Panc1 (cell line): Measurements from ENCODE around the gene ABHD17A. TPM values are rescaled to one million over a fixed set of nuclear protein-coding genes. Genes with fewer than 3 reads are reported as not detected.
A peak's percentile ranks its signal among the peaks of the same experiment; 100 is the strongest.

Experiments
- ATAC-seq: fragments of 200-7000 bp; cut with Tn5 transposase; 2 replicates; pipeline ENCODE4 v1.9.1; 2020; ENCODE audit warnings: mild to moderate bottlenecking, moderate library complexity
- BruUV-seq: library from RNA; stranded (reverse); fragments of 400-500 nt; replicated peaks from 2 replicates; lab custom pipeline; 2021; lab: Mats Ljungman, UMichigan
- CTCF ChIA-PET: fragments of 300-600 bp; sonication (Branson Sonifier 250); formaldehyde crosslinking; loops from one replicate; lab custom pipeline; 2022; ENCODE audit warnings: antibody characterized with exemption; lab: Charles Lee
- POLR2A ChIA-PET: fragments of 300-600 bp; sonication (Branson Sonifier 250); formaldehyde crosslinking; loops from one replicate; lab custom pipeline; 2022; ENCODE audit warnings: antibody characterized with exemption; lab: Charles Lee
- DNase-seq: peaks from one replicate; pipeline ENCODE4 v3.0.0-alpha.2; 2010; ENCODE audit warnings: low read depth, low spot score
- H3K27ac ChIP-seq: 2 replicates; pipeline ENCODE4 v1.5.1; 2011; ENCODE audit warnings: mild to moderate bottlenecking, low read length, inconsistent platforms
- H3K27me3 ChIP-seq: fragments of 200-500 bp; sonication (Bioruptor generic); 2 replicates; pipeline ENCODE4 v1.6.0; 2014; ENCODE audit warnings: low read length, inconsistent platforms; ENCODE audit not compliant: control insufficient read depth, insufficient read depth
- H3K36me3 ChIP-seq: fragments of 200-500 bp; sonication (Bioruptor generic); 2 replicates; pipeline ENCODE4 v1.5.1; 2014; ENCODE audit warnings: inconsistent platforms, mild to moderate bottlenecking, low read length, moderate library complexity; ENCODE audit not compliant: control insufficient read depth, insufficient read depth
- H3K4me1 ChIP-seq: 2 replicates; pipeline ENCODE4 v1.5.1; 2011; ENCODE audit warnings: inconsistent platforms, mild to moderate bottlenecking, low read length, moderate library complexity; ENCODE audit not compliant: control insufficient read depth, insufficient read depth
- H3K4me3 ChIP-seq, 2 experiments: 2 replicates each; pipeline ENCODE4 v1.5.1; 2011 to 2012; ENCODE audit warnings: low read depth in 2 of 2, low read length in 2 of 2, mild to moderate bottlenecking in 2 of 2, inconsistent platforms in 1 of 2, moderate library complexity in 1 of 2
- H3K9me3 ChIP-seq: fragments of 200-500 bp; sonication (Bioruptor generic); 2 replicates; pipeline ENCODE4 v1.5.1; 2014; ENCODE audit warnings: low read depth, mild to moderate bottlenecking, inconsistent platforms, low read length, moderate library complexity; ENCODE audit not compliant: control insufficient read depth, insufficient read depth
- POLR2AphosphoS5 ChIP-seq: IDR thresholded peaks from 2 replicates; pipeline ENCODE4 v1.6.1; 2012; ENCODE audit warnings: mild to moderate bottlenecking, low read depth, low read length, moderate library complexity
- SIN3A ChIP-seq: IDR thresholded peaks from 2 replicates; pipeline ENCODE4 v1.6.1; 2012; ENCODE audit warnings: low read depth, mild to moderate bottlenecking, low read length, moderate library complexity, borderline replicate concordance; ENCODE audit not compliant: insufficient read depth
- TCF7L2 ChIP-seq: IDR thresholded peaks from 2 replicates; pipeline ENCODE4 v1.6.1; 2011; ENCODE audit warnings: mild to moderate bottlenecking, low read depth, low read length, inconsistent platforms
- in situ Hi-C: cut with HindIII; loops from 2 replicates; pipeline ENCODE4 v1.10.0; 2016; ENCODE audit warnings: low sequenced_read_pairs, low pct_unique_long_range_greater_than_20kb
- intact Hi-C: fragments of 100-400 bp; cut with micrococcal nuclease; formaldehyde crosslinking; loops from one replicate; pipeline ENCODE4 v1.10.0; 2022; ENCODE audit not compliant: unreplicated experiment
- total RNA-seq: library from RNA; stranded (reverse); gene quantifications from one replicate; pipeline ENCODE4 v1.2.1, GENCODE V29; 2021; ENCODE audit not compliant: unreplicated experiment
- TF ChIP-seq, protein P1 (sequence below), 2 experiments: IDR thresholded peaks; 2 replicates each; pipeline ENCODE4 v1.6.1; 2011 to 2012; ENCODE audit warnings: low read depth in 2 of 2, control low read depth in 1 of 2, low read length in 1 of 2, mild to moderate bottlenecking in 1 of 2, moderate library complexity in 1 of 2; ENCODE audit not compliant: insufficient read depth in 1 of 2
- TF ChIP-seq, protein P2 (sequence below): fragments of 450-650 bp; IDR thresholded peaks from 2 replicates; pipeline ENCODE4 v1.5.1; 2017; ENCODE audit warnings: mild to moderate bottlenecking

ABHD17A gene
- total RNA-seq, 1 experiment from 2014 or later: 57.1 TPM

DNA sequence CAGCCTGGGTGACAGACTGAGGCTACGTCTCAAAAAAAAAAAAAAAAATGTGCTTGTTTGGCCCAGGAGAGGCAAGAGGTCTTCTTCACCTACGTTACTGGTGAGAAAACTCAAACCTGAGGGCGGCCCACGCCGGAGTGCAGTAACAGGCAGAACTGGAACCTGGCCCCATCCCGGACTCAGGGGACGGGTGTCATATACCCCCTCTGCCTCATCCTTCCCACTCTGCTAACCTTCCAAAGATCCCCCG lies 19.5 kb upstream of the ABHD17A start:
- no peaks in the 10 kb centered on the region for H3K36me3 ChIP-seq
- TF ChIP-seq, protein P1, sequence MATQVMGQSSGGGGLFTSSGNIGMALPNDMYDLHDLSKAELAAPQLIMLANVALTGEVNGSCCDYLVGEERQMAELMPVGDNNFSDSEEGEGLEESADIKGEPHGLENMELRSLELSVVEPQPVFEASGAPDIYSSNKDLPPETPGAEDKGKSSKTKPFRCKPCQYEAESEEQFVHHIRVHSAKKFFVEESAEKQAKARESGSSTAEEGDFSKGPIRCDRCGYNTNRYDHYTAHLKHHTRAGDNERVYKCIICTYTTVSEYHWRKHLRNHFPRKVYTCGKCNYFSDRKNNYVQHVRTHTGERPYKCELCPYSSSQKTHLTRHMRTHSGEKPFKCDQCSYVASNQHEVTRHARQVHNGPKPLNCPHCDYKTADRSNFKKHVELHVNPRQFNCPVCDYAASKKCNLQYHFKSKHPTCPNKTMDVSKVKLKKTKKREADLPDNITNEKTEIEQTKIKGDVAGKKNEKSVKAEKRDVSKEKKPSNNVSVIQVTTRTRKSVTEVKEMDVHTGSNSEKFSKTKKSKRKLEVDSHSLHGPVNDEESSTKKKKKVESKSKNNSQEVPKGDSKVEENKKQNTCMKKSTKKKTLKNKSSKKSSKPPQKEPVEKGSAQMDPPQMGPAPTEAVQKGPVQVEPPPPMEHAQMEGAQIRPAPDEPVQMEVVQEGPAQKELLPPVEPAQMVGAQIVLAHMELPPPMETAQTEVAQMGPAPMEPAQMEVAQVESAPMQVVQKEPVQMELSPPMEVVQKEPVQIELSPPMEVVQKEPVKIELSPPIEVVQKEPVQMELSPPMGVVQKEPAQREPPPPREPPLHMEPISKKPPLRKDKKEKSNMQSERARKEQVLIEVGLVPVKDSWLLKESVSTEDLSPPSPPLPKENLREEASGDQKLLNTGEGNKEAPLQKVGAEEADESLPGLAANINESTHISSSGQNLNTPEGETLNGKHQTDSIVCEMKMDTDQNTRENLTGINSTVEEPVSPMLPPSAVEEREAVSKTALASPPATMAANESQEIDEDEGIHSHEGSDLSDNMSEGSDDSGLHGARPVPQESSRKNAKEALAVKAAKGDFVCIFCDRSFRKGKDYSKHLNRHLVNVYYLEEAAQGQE (IDR thresholded peaks at IDR 0.05; ENCODE audit: insufficient read depth in 1 of 2, low read depth in 2 of 2, low read length in 1 of 2): no peak
- TF ChIP-seq POLR2AphosphoS5 (no peak), SIN3A (no peak), TCF7L2 (no peak)
- TF ChIP-seq, protein P2, sequence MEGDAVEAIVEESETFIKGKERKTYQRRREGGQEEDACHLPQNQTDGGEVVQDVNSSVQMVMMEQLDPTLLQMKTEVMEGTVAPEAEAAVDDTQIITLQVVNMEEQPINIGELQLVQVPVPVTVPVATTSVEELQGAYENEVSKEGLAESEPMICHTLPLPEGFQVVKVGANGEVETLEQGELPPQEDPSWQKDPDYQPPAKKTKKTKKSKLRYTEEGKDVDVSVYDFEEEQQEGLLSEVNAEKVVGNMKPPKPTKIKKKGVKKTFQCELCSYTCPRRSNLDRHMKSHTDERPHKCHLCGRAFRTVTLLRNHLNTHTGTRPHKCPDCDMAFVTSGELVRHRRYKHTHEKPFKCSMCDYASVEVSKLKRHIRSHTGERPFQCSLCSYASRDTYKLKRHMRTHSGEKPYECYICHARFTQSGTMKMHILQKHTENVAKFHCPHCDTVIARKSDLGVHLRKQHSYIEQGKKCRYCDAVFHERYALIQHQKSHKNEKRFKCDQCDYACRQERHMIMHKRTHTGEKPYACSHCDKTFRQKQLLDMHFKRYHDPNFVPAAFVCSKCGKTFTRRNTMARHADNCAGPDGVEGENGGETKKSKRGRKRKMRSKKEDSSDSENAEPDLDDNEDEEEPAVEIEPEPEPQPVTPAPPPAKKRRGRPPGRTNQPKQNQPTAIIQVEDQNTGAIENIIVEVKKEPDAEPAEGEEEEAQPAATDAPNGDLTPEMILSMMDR: no peak
- intact Hi-C loops: no loop called here
- DNase-seq: no peak
- no TSS peak for BruUV-seq
- in situ Hi-C loops: no loop called here
- ATAC-seq: no peak
- CTCF ChIA-PET: no interaction called here
- POLR2A ChIA-PET: no interaction called here
- H3K9me3 ChIP-seq: no peaks in the 10 kb centered on the region
- H3K27ac ChIP-seq: peak overlapping the region; percentile 90
- no peaks in the 10 kb centered on the region for H3K27me3 ChIP-seq
- H3K4me3 ChIP-seq: peak overlapping the region; percentile 60 to 62
- H3K4me1 ChIP-seq: peaks cover 17% of the 10 kb centered on the region

DNA sequence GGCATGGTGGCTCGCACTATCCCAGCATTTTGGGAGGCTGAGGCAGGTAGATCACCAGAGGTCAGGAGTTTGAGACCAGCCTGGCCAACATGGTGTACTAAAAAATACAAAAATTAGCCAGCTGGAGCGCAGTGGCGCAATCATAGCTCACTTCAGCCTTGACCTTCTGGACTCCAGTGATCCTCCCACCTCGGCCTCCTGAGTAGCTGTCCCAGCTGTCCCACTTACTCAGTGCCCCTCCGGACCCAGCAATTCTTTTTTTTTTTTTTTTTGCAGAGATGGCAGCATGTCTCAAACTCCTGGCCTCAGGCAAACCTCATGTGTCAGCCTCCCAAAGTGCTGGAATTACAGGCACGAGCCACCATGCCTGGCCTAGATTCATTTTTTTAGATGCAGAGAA lies 17.6 kb upstream of the ABHD17A start:
- no peaks in the 10 kb centered on the region for H3K9me3 ChIP-seq
- H3K4me3 ChIP-seq: no peak overlapping the region
- ATAC-seq (no peak), DNase-seq (no peak)
- intact Hi-C loops: no loop called here
- H3K36me3 ChIP-seq: no peaks in the 10 kb centered on the region
- TF ChIP-seq TCF7L2: no peak
- TF ChIP-seq SIN3A: no peak
- TF ChIP-seq, protein P2: no peak
- TF ChIP-seq POLR2AphosphoS5: no peak
- TF ChIP-seq, protein P1 (IDR thresholded peaks at IDR 0.05; ENCODE audit: insufficient read depth in 1 of 2, low read depth in 2 of 2, low read length in 1 of 2): no peak
- ChIA-PET CTCF (no interaction called here), POLR2A (no interaction called here)
- BruUV-seq: no TSS peak
- peaks cover 15% of the 10 kb centered on the region for H3K4me1 ChIP-seq
- H3K27me3 ChIP-seq: no peaks in the 10 kb centered on the region
- H3K27ac ChIP-seq: no peak overlapping the region
- in situ Hi-C loops: no loop called here
